GM18511 (cell line): ENCODE data around the gene TATDN2.
A peak's percentile ranks its signal among the peaks of the same experiment; 100 is the strongest.

ENCODE experiments used
- ATAC-seq: cut with Tn5 transposase; IDR thresholded peaks from one replicate; pipeline ENCODE4 v1.9.1; 2021; ENCODE audit warnings: mild to moderate bottlenecking, moderate library complexity; ENCODE audit not compliant: unreplicated experiment

Gene TATDN2

GRCh38 chr3:10248184-10248983 is at the start of gene TATDN2:
TATDN2 (plus strand) TSS chr3:10248459; CDS start chr3:10249201, 742 bp downstream.
- ATAC-seq, result peak; percentile 94

- peak; percentile 84 for ATAC-seq
These were observed 49.3 kb upstream of the TATDN2 start for GRCh38 chr3:10198761-10199649.

- ATAC-seq, result no peak
These were observed 43.3 kb upstream of the TATDN2 start for GRCh38 chr3:10204921-10205320.

- ATAC-seq, result no peak
These were observed 42.7 kb upstream of the TATDN2 start for GRCh38 chr3:10205451-10206165.

GRCh38 chr3:10206166-10206511 is 42.1 kb upstream of the TATDN2 start:
- ATAC-seq, result no peak

- ATAC-seq, result no peak
These were observed 35.0 kb upstream of the TATDN2 start for GRCh38 chr3:10213156-10213792.

- ATAC-seq, result no peak
These were observed 32.5 kb upstream of the TATDN2 start for GRCh38 chr3:10215578-10216368.

GRCh38 chr3:10217359-10217758 is 30.9 kb upstream of the TATDN2 start:
- ATAC-seq, result no peak

GRCh38 chr3:10219737-10220136 is 28.5 kb upstream of the TATDN2 start:
- no peak for ATAC-seq

GRCh38 chr3:10223676-10224639 is 24.3 kb upstream of the TATDN2 start:
- peak; percentile 75 for ATAC-seq

GRCh38 chr3:10224794-10225665 is 23.2 kb upstream of the TATDN2 start:
- peak; percentile 38 for ATAC-seq

- ATAC-seq, result no peak
These were observed 22.0 kb upstream of the TATDN2 start for GRCh38 chr3:10226293-10226692.

GRCh38 chr3:10228248-10228950 is 19.9 kb upstream of the TATDN2 start:
- no peak for ATAC-seq

GRCh38 chr3:10229576-10229975 is 18.7 kb upstream of the TATDN2 start:
- no peak for ATAC-seq

GRCh38 chr3:10232137-10232536 is 16.1 kb upstream of the TATDN2 start:
- ATAC-seq, result no peak

GRCh38 chr3:10233988-10234387 is 14.3 kb upstream of the TATDN2 start:
- no peak for ATAC-seq

- no peak for ATAC-seq
These were observed 13.6 kb upstream of the TATDN2 start for GRCh38 chr3:10234526-10235230.
